SK-N-SH (cell line): Measurements from ENCODE around the gene GANAB.

Experiments
- CTCF ChIP-seq: fragments of 200-600 bp; sonication (generic); IDR thresholded peaks from 2 replicates; pipeline ENCODE4 v1.6.1; 2017; ENCODE audit warnings: antibody characterized with exemption, mild to moderate bottlenecking, moderate library complexity
- EP300 ChIP-seq, 2 experiments: IDR thresholded peaks; 2 replicates each; pipeline versions ENCODE4 v1.4.0 to v1.6.1; 2012; ENCODE audit warnings: borderline replicate concordance in 1 of 2, low read depth in 1 of 2, low read length in 1 of 2
- EZH2phosphoT487 ChIP-seq: fragments of 200-600 bp; sonication (generic); IDR thresholded peaks from 2 replicates; pipeline ENCODE4 v1.6.1; 2017; ENCODE audit warnings: low read depth, mixed run types, mild to moderate bottlenecking, antibody characterized with exemption, moderate library complexity, borderline replicate concordance
- MAX ChIP-seq: IDR thresholded peaks from 2 replicates; pipeline ENCODE4 v1.4.0; 2012; ENCODE audit warnings: low read depth
- NFIC ChIP-seq: IDR thresholded peaks from 2 replicates; pipeline ENCODE4 v1.4.0; 2012; ENCODE audit warnings: borderline replicate concordance
- NRF1 ChIP-seq: IDR thresholded peaks from 2 replicates; pipeline ENCODE4 v1.6.1; 2012; ENCODE audit warnings: low read depth, mild to moderate bottlenecking, low read length
- POLR2AphosphoS5 ChIP-seq: IDR thresholded peaks from 2 replicates; pipeline ENCODE4 v1.6.1; 2012; ENCODE audit warnings: low read depth, low read length
- RAD21 ChIP-seq: IDR thresholded peaks from 2 replicates; pipeline ENCODE4 v1.6.1; 2012; ENCODE audit warnings: mild to moderate bottlenecking, low read length
- TAF1 ChIP-seq: IDR thresholded peaks from 2 replicates; pipeline ENCODE4 v1.6.1; 2012; ENCODE audit warnings: low read depth, mild to moderate bottlenecking, low read length, moderate library complexity, borderline replicate concordance
- TCF12 ChIP-seq: IDR thresholded peaks from 2 replicates; pipeline ENCODE4 v1.4.0; 2012
- YY1 ChIP-seq: IDR thresholded peaks from 2 replicates; pipeline ENCODE4 v1.4.0; 2012; ENCODE audit warnings: low read depth, mild to moderate bottlenecking

- TF ChIP-seq EP300 (IDR thresholded peaks at IDR 0.05; ENCODE audit: borderline replicate concordance in 1 of 2, low read depth in 1 of 2, low read length in 1 of 2) = peak in 1 of 2 experiments; percentile 15; a peak in 2 of 4 replicates
- no peak for TF ChIP-seq CTCF
- TF ChIP-seq YY1 = peak; percentile 48
- TF ChIP-seq EZH2phosphoT487 = no peak
- no peak for TF ChIP-seq NRF1
- TF ChIP-seq MAX = peak; percentile 90
- peak; percentile 60 for TF ChIP-seq NFIC
- peak; percentile 87 for TF ChIP-seq POLR2AphosphoS5
- TF ChIP-seq TCF12 = peak; percentile 21; the same call in 1 of the 2 replicates
- TF ChIP-seq TAF1 = peak; percentile 78; the same call in 1 of the 2 replicates
- no peak for TF ChIP-seq RAD21
Observed at GRCh38 chr11:62678770-62679696, 32.6 kb upstream of the GANAB start, which contains the start of gene UBXN1.
